GM12874 (cell line): ENCODE data around the gene PSMC4.

ENCODE experiments used
- CTCF ChIP-seq: IDR thresholded peaks from 2 replicates; pipeline ENCODE4 v1.5.1; 2011; ENCODE audit warnings: low read depth, mild to moderate bottlenecking, control low read depth, low read length, moderate library complexity; ENCODE audit not compliant: insufficient read depth

The PSMC4 gene

GRCh38 chr19:39937787-39938186 lies 33.2 kb upstream of the PSMC4 start:
- TF ChIP-seq CTCF, result no peak

GRCh38 chr19:39939556-39939955 lies 31.4 kb upstream of the PSMC4 start:
- TF ChIP-seq CTCF, result no peak

DNA sequence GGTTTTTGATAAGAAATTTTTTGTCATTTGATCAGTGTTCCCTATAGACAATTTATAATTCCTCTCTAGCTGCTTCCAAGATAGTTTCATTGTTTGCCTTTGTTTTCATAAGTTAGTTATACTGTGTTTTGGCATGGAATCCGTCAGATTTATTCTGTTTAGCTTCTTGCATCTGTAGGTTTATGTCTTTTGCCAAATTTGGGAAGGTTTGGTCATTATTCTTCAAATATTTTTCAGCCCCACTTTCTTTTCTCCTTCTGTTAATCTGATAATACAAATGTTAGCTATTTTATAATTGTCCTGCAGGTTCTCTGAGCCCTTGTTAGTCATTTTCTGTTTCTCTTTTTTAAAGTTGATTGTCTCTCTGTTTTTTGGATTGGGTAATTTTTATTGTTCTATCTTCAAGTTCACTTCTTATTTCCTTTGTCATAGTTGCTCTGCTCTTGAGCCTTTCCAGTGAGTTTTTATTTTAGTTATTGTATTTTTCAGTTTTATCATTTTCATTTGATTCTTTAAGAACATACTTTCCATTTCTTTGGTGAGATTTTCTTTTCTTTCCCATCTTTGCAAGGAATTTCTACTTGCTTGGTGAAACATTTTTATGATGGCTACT lies 30.6 kb upstream of the PSMC4 start:
- TF ChIP-seq CTCF, result no peak

DNA sequence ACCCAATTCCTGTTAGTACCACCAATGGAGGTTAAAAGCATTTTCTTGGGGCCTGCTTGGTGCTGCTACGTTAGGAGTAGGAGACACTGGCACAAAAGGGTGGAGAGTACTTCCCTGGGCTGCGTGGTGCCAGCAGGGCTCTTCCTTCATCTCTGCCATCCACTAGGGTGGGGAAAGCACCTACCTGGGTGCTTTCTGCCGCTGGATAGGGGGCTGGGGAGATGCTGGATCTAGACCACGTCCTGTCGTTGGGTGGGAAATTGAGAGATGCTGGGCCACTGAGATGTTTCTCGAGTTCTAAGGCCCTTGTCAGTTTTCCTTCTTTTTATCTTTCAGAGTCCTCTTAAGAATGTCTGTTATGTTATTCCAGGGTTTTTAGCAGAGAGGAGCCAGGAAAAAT lies 29.8 kb upstream of the PSMC4 start:
- no peak for TF ChIP-seq CTCF

DNA sequence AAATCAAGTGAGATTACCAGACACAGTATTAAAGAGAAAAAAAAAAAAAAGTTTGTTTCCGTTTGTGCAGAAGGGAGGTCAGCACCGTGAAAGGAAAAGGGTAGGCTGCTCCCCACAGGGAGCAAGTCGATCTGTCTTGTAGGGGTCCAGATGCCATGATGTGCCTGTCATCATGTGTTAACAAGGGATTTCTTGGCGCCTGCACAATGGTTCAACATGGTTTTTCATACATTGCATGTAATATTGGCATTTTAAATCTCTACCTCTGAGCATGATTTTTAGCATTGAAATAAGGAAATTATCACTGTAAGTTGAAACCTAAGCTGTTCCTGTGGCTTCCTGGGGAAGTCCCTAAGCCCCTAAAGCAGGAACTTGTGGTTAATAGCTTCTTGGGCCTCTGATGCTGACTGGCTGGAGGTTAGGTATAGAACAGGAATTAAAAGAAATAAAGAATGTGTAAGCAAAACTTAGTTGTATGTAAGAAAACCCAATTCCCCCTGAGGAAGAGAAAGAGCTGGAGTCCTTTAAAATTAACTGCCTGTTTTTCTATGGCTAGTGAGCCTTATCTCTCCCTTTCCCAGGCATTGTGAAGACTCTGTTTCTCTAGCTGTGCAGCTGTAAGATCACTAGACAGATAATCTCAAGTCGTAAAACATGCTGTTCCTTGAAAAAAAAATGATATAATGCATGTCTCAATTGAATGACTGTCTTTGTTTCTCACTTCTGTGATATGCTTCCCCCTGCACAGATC lies 29.2 kb upstream of the PSMC4 start:
- no peak for TF ChIP-seq CTCF

- no peak for TF ChIP-seq CTCF
Measured at GRCh38 chr19:39942366-39942730, 28.6 kb upstream of the PSMC4 start.

DNA sequence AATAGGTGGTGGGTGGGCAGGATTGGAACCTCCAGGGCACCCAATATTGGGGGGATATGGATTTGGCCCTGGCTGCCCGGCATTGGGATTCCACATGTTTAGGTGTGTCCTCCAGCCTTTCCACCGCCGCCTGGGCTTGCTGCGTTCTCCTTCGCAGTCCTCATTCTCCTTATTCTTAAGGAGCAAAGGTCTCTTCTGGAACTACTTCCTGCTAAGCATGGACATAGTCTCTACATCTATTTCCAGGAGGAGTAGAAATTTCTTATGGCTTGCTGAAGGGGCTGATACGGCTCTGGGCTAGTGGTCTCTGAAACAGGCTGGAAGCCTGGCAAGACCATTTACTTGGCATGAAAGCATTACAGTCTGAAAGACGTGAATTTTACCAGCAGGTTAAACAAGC lies 27.4 kb upstream of the PSMC4 start:
- no peak for TF ChIP-seq CTCF
